ENCODE measurements around the gene P2RX4. TPM values are rescaled to one million over a fixed set of nuclear protein-coding genes. Genes with fewer than 3 reads are reported as not detected.

P2RX4 gene
- polyA plus RNA-seq, 1 donor (not counting 4 experiments of a cell fraction or from before 2014, with no cell fraction given), result 5.1 TPM

DNA sequence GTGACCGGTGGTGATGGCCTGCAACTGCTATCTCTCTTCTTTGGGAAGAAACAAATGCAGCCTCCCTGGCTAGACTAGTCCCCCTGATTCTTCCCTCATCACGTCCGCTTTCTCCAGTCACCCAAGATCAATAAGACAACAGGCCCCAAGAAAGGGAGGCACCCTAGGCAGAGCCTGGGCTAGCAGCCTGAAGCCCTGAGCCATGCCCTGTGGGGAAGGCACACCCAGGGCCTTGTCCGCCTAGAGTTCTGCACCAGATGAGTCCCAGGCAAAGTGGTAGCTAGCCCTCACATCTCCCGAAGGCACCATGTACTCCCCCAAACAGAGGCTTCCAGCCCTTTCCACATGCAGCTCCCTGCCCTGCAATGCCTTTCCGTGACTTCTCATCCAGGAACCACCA is 51.5 kb downstream of the P2RX4 start:
- Histone ChIP-seq H3K36me3 (ENCODE audit: control insufficient read depth in 2 of 2, extremely low read depth in 1 of 2, insufficient read depth in 2 of 2, low read length in 2 of 2) (peaks cover 0 to 26% of the 10 kb centered on the region in 2 experiments), H3K27ac (ENCODE audit: control insufficient read depth, insufficient read depth, low read length) (no peak overlapping the region), H3K27me3 (ENCODE audit: control insufficient read depth, extremely low read depth, insufficient read depth, low read length) (no peaks in the 10 kb centered on the region), H3K9ac (ENCODE audit: control insufficient read depth, extremely low read depth, insufficient read depth, low read length) (no peak overlapping the region), H4K20me1 (ENCODE audit: control insufficient read depth, extremely low read depth, insufficient read depth, low read length) (no peaks in the 10 kb centered on the region), H3K4me1 (ENCODE audit: control insufficient read depth, extremely low read depth, insufficient read depth, low read length) (no peaks in the 10 kb centered on the region), H3K4me3 (ENCODE audit: control insufficient read depth in 2 of 3, extremely low read depth in 1 of 3, insufficient read depth in 2 of 3, low read depth in 1 of 3, low read length in 3 of 3) (no peak overlapping the region), H3K9me3 (ENCODE audit: control insufficient read depth, low read depth, low read length) (no peaks in the 10 kb centered on the region), H3K9me1 (ENCODE audit: control insufficient read depth, extremely low read depth, insufficient read depth, low read length) (no peaks in the 10 kb centered on the region), H2AFZ (ENCODE audit: control insufficient read depth, low read length) (no peak overlapping the region), H3K4me2 (ENCODE audit: control insufficient read depth, extremely low read depth, insufficient read depth, low read depth, low read length) (no peak overlapping the region), H3K79me2 (ENCODE audit: control insufficient read depth, insufficient read depth, low read length) (no peaks in the 10 kb centered on the region)
- TF ChIP-seq, protein P1, sequence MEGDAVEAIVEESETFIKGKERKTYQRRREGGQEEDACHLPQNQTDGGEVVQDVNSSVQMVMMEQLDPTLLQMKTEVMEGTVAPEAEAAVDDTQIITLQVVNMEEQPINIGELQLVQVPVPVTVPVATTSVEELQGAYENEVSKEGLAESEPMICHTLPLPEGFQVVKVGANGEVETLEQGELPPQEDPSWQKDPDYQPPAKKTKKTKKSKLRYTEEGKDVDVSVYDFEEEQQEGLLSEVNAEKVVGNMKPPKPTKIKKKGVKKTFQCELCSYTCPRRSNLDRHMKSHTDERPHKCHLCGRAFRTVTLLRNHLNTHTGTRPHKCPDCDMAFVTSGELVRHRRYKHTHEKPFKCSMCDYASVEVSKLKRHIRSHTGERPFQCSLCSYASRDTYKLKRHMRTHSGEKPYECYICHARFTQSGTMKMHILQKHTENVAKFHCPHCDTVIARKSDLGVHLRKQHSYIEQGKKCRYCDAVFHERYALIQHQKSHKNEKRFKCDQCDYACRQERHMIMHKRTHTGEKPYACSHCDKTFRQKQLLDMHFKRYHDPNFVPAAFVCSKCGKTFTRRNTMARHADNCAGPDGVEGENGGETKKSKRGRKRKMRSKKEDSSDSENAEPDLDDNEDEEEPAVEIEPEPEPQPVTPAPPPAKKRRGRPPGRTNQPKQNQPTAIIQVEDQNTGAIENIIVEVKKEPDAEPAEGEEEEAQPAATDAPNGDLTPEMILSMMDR (optimal IDR thresholded peaks at IDR 0.05 in 1 of 3, IDR thresholded peaks at IDR 0.05 in 1 of 3, conservative IDR thresholded peaks at IDR 0.05 in 1 of 3; ENCODE audit: extremely low read depth in 1 of 3, insufficient read depth in 2 of 3, low read length in 3 of 3), result no peak
- no peak for TF ChIP-seq EZH2 (IDR thresholded peaks at IDR 0.05; ENCODE audit: low read length)
- dilution Hi-C loops (cut with MboI; ENCODE audit: extremely low pct_ligation_motif_present, low sequenced_read_pairs), result no loop called here
- DNase-seq (ENCODE audit: low read depth, low spot score) (no peak), FAIRE-seq (no peak)

DNA sequence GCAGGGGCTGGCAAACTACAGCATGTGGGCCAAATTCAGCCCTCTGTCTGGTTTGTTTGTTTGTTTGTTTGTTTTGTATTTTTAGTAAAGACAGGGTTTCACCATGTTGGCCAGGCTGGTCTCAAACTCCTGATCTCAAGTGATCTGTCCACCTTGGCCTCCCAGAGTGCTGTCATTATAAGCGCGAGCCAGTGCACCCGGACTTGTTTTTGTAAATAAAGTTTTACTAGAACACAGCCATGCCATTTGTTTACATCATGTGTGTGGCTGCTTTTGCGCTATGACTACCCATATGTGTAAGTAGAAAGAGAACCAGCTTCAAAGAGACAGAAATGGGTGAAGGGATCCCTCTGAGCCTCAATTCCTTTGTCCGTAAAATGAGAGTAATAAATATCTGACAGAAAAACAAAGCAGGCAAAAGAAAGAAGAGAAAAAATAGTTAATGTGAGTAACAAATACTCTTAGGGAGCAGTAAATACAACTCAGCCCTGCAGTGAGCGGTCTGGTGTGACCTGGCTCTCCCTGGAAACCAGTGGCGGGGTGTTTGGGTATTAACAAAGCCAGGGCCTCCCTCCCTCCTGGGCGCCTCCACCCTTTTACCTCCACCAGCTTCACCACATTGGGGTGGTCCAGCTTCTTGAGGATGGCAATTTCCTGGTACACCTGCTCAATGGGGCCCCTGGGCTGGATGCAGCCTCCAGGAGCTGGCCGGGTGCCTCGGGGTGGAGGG is 53.4 kb downstream of the P2RX4 start:
- Histone ChIP-seq H3K4me2 (ENCODE audit: control insufficient read depth, extremely low read depth, insufficient read depth, low read depth, low read length) (no peak overlapping the region), H3K9ac (ENCODE audit: control insufficient read depth, extremely low read depth, insufficient read depth, low read length) (no peak overlapping the region), H3K79me2 (ENCODE audit: control insufficient read depth, insufficient read depth, low read length) (no peaks in the 10 kb centered on the region), H2AFZ (ENCODE audit: control insufficient read depth, low read length) (no peak overlapping the region), H3K36me3 (ENCODE audit: control insufficient read depth in 2 of 2, extremely low read depth in 1 of 2, insufficient read depth in 2 of 2, low read length in 2 of 2) (peaks cover 2 to 26% of the 10 kb centered on the region in 2 experiments), H3K4me1 (ENCODE audit: control insufficient read depth, extremely low read depth, insufficient read depth, low read length) (no peaks in the 10 kb centered on the region), H3K27ac (ENCODE audit: control insufficient read depth, insufficient read depth, low read length) (no peak overlapping the region), H4K20me1 (ENCODE audit: control insufficient read depth, extremely low read depth, insufficient read depth, low read length) (no peaks in the 10 kb centered on the region), H3K9me3 (ENCODE audit: control insufficient read depth, low read depth, low read length) (no peaks in the 10 kb centered on the region), H3K4me3 (ENCODE audit: control insufficient read depth in 2 of 3, extremely low read depth in 1 of 3, insufficient read depth in 2 of 3, low read depth in 1 of 3, low read length in 3 of 3) (no peak overlapping the region), H3K27me3 (ENCODE audit: control insufficient read depth, extremely low read depth, insufficient read depth, low read length) (no peaks in the 10 kb centered on the region), H3K9me1 (ENCODE audit: control insufficient read depth, extremely low read depth, insufficient read depth, low read length) (no peaks in the 10 kb centered on the region)
- TF ChIP-seq, protein P1 (optimal IDR thresholded peaks at IDR 0.05 in 1 of 3, IDR thresholded peaks at IDR 0.05 in 1 of 3, conservative IDR thresholded peaks at IDR 0.05 in 1 of 3; ENCODE audit: extremely low read depth in 1 of 3, insufficient read depth in 2 of 3, low read length in 3 of 3), result no peak
- TF ChIP-seq EZH2 (IDR thresholded peaks at IDR 0.05; ENCODE audit: low read length), result no peak
- DNase-seq (ENCODE audit: low read depth, low spot score) (no peak), FAIRE-seq (no peak)
- dilution Hi-C loops (cut with MboI; ENCODE audit: extremely low pct_ligation_motif_present, low sequenced_read_pairs), result no loop called here

Data from keratinocyte (primary cell).